ENCODE measurements around the gene PDZD7.
"Not testable (repeated sequence)": the region's sequence is repeated elsewhere in the genome, so short reads cannot be mapped to it uniquely, and the experiment has no call there.

Gene PDZD7

GRCh38 chr10:101042118-101042517 is 11.2 kb upstream of the PDZD7 start:
- Mint-ChIP-seq H3K4me3 (peak overlapping the region; percentile 98 to 99), H3K27me3 (peaks cover 5 to 10% of the 10 kb centered on the region in 2 donors), H3K27ac (peak overlapping the region; percentile 92 to 98), H3K4me1 (ENCODE audit: low read depth in 2 of 2) (peaks cover 23% of the 10 kb centered on the region in 2 donors), H3K36me3 (ENCODE audit: insufficient read depth) (peaks cover 25% of the 10 kb centered on the region), H3K9me3 (no peaks in the 10 kb centered on the region)
- DNase-seq (no peak), ATAC-seq (replicated peaks) (no peak)

GRCh38 chr10:101041252-101041761 is 10.4 kb upstream of the PDZD7 start:
- no peaks in the 10 kb centered on the region for H3K9me3 Mint-ChIP-seq
- peak; percentile 88 for ATAC-seq (replicated peaks)
- H3K36me3 Mint-ChIP-seq (ENCODE audit: insufficient read depth) = peaks cover 29% of the 10 kb centered on the region
- peaks cover 0 to 2% of the 10 kb centered on the region in 2 donors for H3K27me3 Mint-ChIP-seq
- H3K27ac Mint-ChIP-seq = no peak overlapping the region
- DNase-seq = peak; percentile 71 to 78 (median 77)
- no peak overlapping the region for H3K4me3 Mint-ChIP-seq
- H3K4me1 Mint-ChIP-seq (ENCODE audit: low read depth in 2 of 2) = peaks cover 23% of the 10 kb centered on the region in 2 donors

- DNase-seq = no peak
- Mint-ChIP-seq H3K27me3 (no peaks in the 10 kb centered on the region), H3K9me3 (no peaks in the 10 kb centered on the region), H3K4me3 (no peak overlapping the region), H3K4me1 (ENCODE audit: low read depth in 2 of 2) (peaks cover 23% of the 10 kb centered on the region in 2 donors), H3K27ac (no peak overlapping the region), H3K36me3 (ENCODE audit: insufficient read depth) (peaks cover 33% of the 10 kb centered on the region)
- ATAC-seq (replicated peaks) = no peak
Measured at GRCh38 chr10:101040851-101041250, 9.9 kb upstream of the PDZD7 start.

GRCh38 chr10:101040061-101040460 is 9.1 kb upstream of the PDZD7 start:
- Mint-ChIP-seq H3K4me1 (ENCODE audit: low read depth in 2 of 2) (peaks cover 23% of the 10 kb centered on the region in 2 donors), H3K27ac (no peak overlapping the region), H3K4me3 (no peak overlapping the region), H3K36me3 (ENCODE audit: insufficient read depth) (peaks cover 35% of the 10 kb centered on the region), H3K9me3 (no peaks in the 10 kb centered on the region), H3K27me3 (no peaks in the 10 kb centered on the region)
- ATAC-seq (replicated peaks) (no peak), DNase-seq (no peak)

GRCh38 chr10:101038484-101038883 is 7.6 kb upstream of the PDZD7 start:
- Mint-ChIP-seq H3K27me3 (no peaks in the 10 kb centered on the region), H3K36me3 (ENCODE audit: insufficient read depth) (peaks cover 39% of the 10 kb centered on the region)
- no peak for ATAC-seq (replicated peaks)

GRCh38 chr10:101036726-101037125 is 5.8 kb upstream of the PDZD7 start:
- Mint-ChIP-seq H3K27ac (no peak overlapping the region), H3K9me3 (no peaks in the 10 kb centered on the region), H3K27me3 (no peaks in the 10 kb centered on the region), H3K4me3 (no peak overlapping the region), H3K36me3 (ENCODE audit: insufficient read depth) (peaks cover 36% of the 10 kb centered on the region), H3K4me1 (ENCODE audit: low read depth in 2 of 2) (peaks cover 19 to 21% of the 10 kb centered on the region in 2 donors)
- ATAC-seq (replicated peaks) (no peak), DNase-seq (no peak)

More at GRCh38 chr10:101038484-101038883, 7.6 kb upstream of the PDZD7 start:
- Mint-ChIP-seq H3K4me1 (ENCODE audit: low read depth in 2 of 2) (peaks cover 23 to 25% of the 10 kb centered on the region in 2 donors), H3K27ac (no peak overlapping the region), H3K9me3 (no peaks in the 10 kb centered on the region), H3K4me3 (no peak overlapping the region)
- DNase-seq = no peak

- peak overlapping the region in 1 of 2 donors; percentile 8 for H3K27ac Mint-ChIP-seq
- no peak for ATAC-seq (replicated peaks)
Measured at GRCh38 chr10:101035916-101036702, 5.2 kb upstream of the PDZD7 start.

GRCh38 chr10:101035314-101035713 is 4.4 kb upstream of the PDZD7 start:
- Mint-ChIP-seq H3K4me1 (ENCODE audit: low read depth in 2 of 2) (peaks cover 20 to 24% of the 10 kb centered on the region in 2 donors), H3K27me3 (no peaks in the 10 kb centered on the region), H3K9me3 (no peaks in the 10 kb centered on the region), H3K4me3 (no peak overlapping the region), H3K36me3 (ENCODE audit: insufficient read depth) (peaks cover 38% of the 10 kb centered on the region), H3K27ac (no peak overlapping the region)
- DNase-seq (no peak), ATAC-seq (replicated peaks) (no peak)

More at GRCh38 chr10:101035916-101036702, 5.2 kb upstream of the PDZD7 start:
- no peaks in the 10 kb centered on the region for H3K9me3 Mint-ChIP-seq
- peaks cover 18 to 22% of the 10 kb centered on the region in 2 donors for H3K4me1 Mint-ChIP-seq (ENCODE audit: low read depth in 2 of 2)
- peaks cover 38% of the 10 kb centered on the region for H3K36me3 Mint-ChIP-seq (ENCODE audit: insufficient read depth)
- DNase-seq = no peak
- no peaks in the 10 kb centered on the region for H3K27me3 Mint-ChIP-seq
- no peak overlapping the region for H3K4me3 Mint-ChIP-seq

GRCh38 chr10:101034404-101034803 is 3.5 kb upstream of the PDZD7 start:
- H3K9me3 Mint-ChIP-seq; ATAC-seq (replicated peaks); H3K4me3 Mint-ChIP-seq; H3K27me3 Mint-ChIP-seq; DNase-seq: not testable (repeated sequence)
- Mint-ChIP-seq H3K4me1 (ENCODE audit: low read depth in 2 of 2) (peaks cover 20 to 24% of the 10 kb centered on the region in 2 donors), H3K36me3 (ENCODE audit: insufficient read depth) (peaks cover 38% of the 10 kb centered on the region), H3K27ac (peak overlapping the region in 1 of 2 donors; percentile 35)

GRCh38 chr10:101033276-101033675 is 2.3 kb upstream of the PDZD7 start:
- DNase-seq (no peak), ATAC-seq (replicated peaks) (no peak)
- H3K27me3 Mint-ChIP-seq = peaks cover 0 to 11% of the 10 kb centered on the region in 2 donors
- peak overlapping the region; percentile 15 to 89 for H3K4me3 Mint-ChIP-seq
- peak overlapping the region; percentile 93 to 99 for H3K27ac Mint-ChIP-seq
- peaks cover 34% of the 10 kb centered on the region for H3K36me3 Mint-ChIP-seq (ENCODE audit: insufficient read depth)
- H3K4me1 Mint-ChIP-seq (ENCODE audit: low read depth in 2 of 2) = peaks cover 20 to 24% of the 10 kb centered on the region in 2 donors
- H3K9me3 Mint-ChIP-seq = no peaks in the 10 kb centered on the region

- ATAC-seq (replicated peaks) = peak; percentile 19
- H3K4me1 Mint-ChIP-seq (ENCODE audit: low read depth in 2 of 2) = peaks cover 20 to 24% of the 10 kb centered on the region in 2 donors
- peaks cover 29% of the 10 kb centered on the region for H3K36me3 Mint-ChIP-seq (ENCODE audit: insufficient read depth)
- no peaks in the 10 kb centered on the region for H3K9me3 Mint-ChIP-seq
- DNase-seq = peak in 1 of 3 experiments; percentile 20
- peak overlapping the region; percentile 83 to 89 for H3K4me3 Mint-ChIP-seq
- peaks cover 0 to 11% of the 10 kb centered on the region in 2 donors for H3K27me3 Mint-ChIP-seq
- peak overlapping the region; percentile 93 to 99 for H3K27ac Mint-ChIP-seq
Measured at GRCh38 chr10:101032637-101033224, 1.8 kb upstream of the PDZD7 start.

GRCh38 chr10:101031796-101032636 is 1.1 kb upstream of the PDZD7 start:
- DNase-seq = peak; percentile 70 to 74 (median 73)
- peaks cover 0 to 11% of the 10 kb centered on the region in 2 donors for H3K27me3 Mint-ChIP-seq
- H3K27ac Mint-ChIP-seq = peak overlapping the region; percentile 93 to 99
- no peaks in the 10 kb centered on the region for H3K9me3 Mint-ChIP-seq
- peak; percentile 60 for ATAC-seq (replicated peaks)
- H3K36me3 Mint-ChIP-seq (ENCODE audit: insufficient read depth) = peaks cover 25% of the 10 kb centered on the region
- peaks cover 20 to 24% of the 10 kb centered on the region in 2 donors for H3K4me1 Mint-ChIP-seq (ENCODE audit: low read depth in 2 of 2)
- H3K4me3 Mint-ChIP-seq = peak overlapping the region; percentile 83 to 89
